Thoracic aorta (tissue), 2 donors: ENCODE data around the gene GPI. TPM values are rescaled to one million over a fixed set of nuclear protein-coding genes. Genes with fewer than 3 reads are reported as not detected.

Source experiments
- ATAC-seq: fragments of 150-250 bp; one replicate; pipeline ENCODE4 v1.8.0; 2017; ENCODE audit warnings: low read depth; ENCODE audit not compliant: insufficient number of reproducible peaks, low FRiP score
- DNase-seq: peaks from one replicate; pipeline ENCODE4 v3.0.0-alpha.2; 2020; ENCODE audit warnings: low spot score
- H3K27ac ChIP-seq, 2 donors: fragments of 200-600 bp; sonication (generic); 1 replicate in 1 of 2; 2 replicates in 1 of 2; pipeline ENCODE4 v1.5.1; 2016; ENCODE audit warnings: mild to moderate bottlenecking in 2 of 2, moderate library complexity in 2 of 2
- H3K27me3 ChIP-seq: fragments of 200-600 bp; sonication (generic); replicated peaks from 2 replicates; pipeline ENCODE4 v1.6.0; 2016; ENCODE audit warnings: mild to moderate bottlenecking; ENCODE audit not compliant: insufficient read depth
- H3K36me3 ChIP-seq: fragments of 200-600 bp; sonication (generic); one replicate; pipeline ENCODE4 v1.5.1; 2016
- H3K4me1 ChIP-seq, 2 donors: fragments of 200-600 bp; sonication (generic); 1 replicate in 1 of 2; 2 replicates in 1 of 2; pipeline versions ENCODE4 v1.5.1 to v1.6.0; 2016; ENCODE audit warnings: low read depth in 2 of 2, mild to moderate bottlenecking in 1 of 2; ENCODE audit not compliant: control insufficient read depth in 1 of 2
- H3K4me3 ChIP-seq: fragments of 200-600 bp; sonication (generic); 2 replicates; pipeline ENCODE4 v1.5.1; 2016; ENCODE audit warnings: mild to moderate bottlenecking
- H3K9me3 ChIP-seq: fragments of 200-600 bp; sonication (generic); 2 replicates; pipeline ENCODE4 v1.5.1; 2016
- CTCF ChIP-seq: fragments of 200-600 bp; sonication (generic); IDR thresholded peaks from one replicate; pipeline ENCODE4 v1.5.1; 2019; ENCODE audit warnings: antibody characterized with exemption
- total RNA-seq, 2 donors: library from RNA; depleted of rRNA; stranded (reverse); fragments of >200 nt; gene quantifications; one replicate each; pipeline versions ENCODE4 v1.1.0 to v1.2.3, GENCODE V29; 2016

Gene GPI
- total RNA-seq, 2 donors from 2014 or later, result 112 to 207 TPM

- peaks cover 4 to 30% of the 10 kb centered on the region in 2 donors for H3K4me1 ChIP-seq
- H3K36me3 ChIP-seq, result peaks cover 33% of the 10 kb centered on the region
- H3K9me3 ChIP-seq, result no peaks in the 10 kb centered on the region
- H3K27ac ChIP-seq, result peak overlapping the region in 1 of 2 donors; percentile 39
- ATAC-seq, result no peak
- no peak for TF ChIP-seq CTCF
- no peaks in the 10 kb centered on the region for H3K27me3 ChIP-seq
- H3K4me3 ChIP-seq, result no peak overlapping the region
- no peak for DNase-seq
Observed at GRCh38 chr19:34448191-34448590, 83.2 kb downstream of the GPI start.

Other genes with a start within 250 kb of the GPI start
- 100 to 1,000 TPM in 1 of 2 donors, 10 to 100 TPM in 1; 79.1 to 133 TPM for gene LSM14A, start 192.7 kb upstream of the GPI start, total RNA-seq
- 10 to 100 TPM; 31.4 to 37.5 TPM for gene GARRE1, start 110.6 kb upstream of the GPI start, total RNA-seq
- gene PDCD2L, start 39.2 kb downstream of the GPI start, total RNA-seq, result 10 to 100 TPM in 1 of 2 donors, 1 to 10 TPM in 1; 6.2 to 12.8 TPM
- gene UBA2, start 63.2 kb downstream of the GPI start, total RNA-seq, result 100 to 1,000 TPM; 105 to 107 TPM
- gene WTIP, start 116.6 kb downstream of the GPI start, total RNA-seq, result 100 to 1,000 TPM; 110 to 175 TPM